GM21825 (cell line): ENCODE results near the gene MZT1.

Experiments
- ATAC-seq: cut with Tn5 transposase; IDR thresholded peaks from one replicate; pipeline ENCODE4 v1.9.1; 2021; ENCODE audit warnings: mild to moderate bottlenecking, moderate library complexity; ENCODE audit not compliant: unreplicated experiment

Gene MZT1

GRCh38 chr13:72686766-72687165 lies 40.7 kb downstream of the MZT1 start:
- no peak for ATAC-seq

- no peak for ATAC-seq
These were observed 47.1 kb downstream of the MZT1 start for GRCh38 chr13:72680353-72680752.

- no peak for ATAC-seq
These were observed 49.1 kb downstream of the MZT1 start for GRCh38 chr13:72678312-72678711.

- ATAC-seq: no peak
These were observed 50.0 kb downstream of the MZT1 start for GRCh38 chr13:72677431-72677830.

- no peak for ATAC-seq
These were observed 61.0 kb downstream of the MZT1 start for GRCh38 chr13:72666391-72666790.

GRCh38 chr13:72662548-72662947 lies 64.9 kb downstream of the MZT1 start:
- ATAC-seq: no peak
